ENCODE results near the gene CD99. TPM values are rescaled to one million over a fixed set of nuclear protein-coding genes. Genes with fewer than 3 reads are reported as not detected.

CD99 gene
- total RNA-seq, 1 experiment from 2014 or later, result 407 TPM

DNA sequence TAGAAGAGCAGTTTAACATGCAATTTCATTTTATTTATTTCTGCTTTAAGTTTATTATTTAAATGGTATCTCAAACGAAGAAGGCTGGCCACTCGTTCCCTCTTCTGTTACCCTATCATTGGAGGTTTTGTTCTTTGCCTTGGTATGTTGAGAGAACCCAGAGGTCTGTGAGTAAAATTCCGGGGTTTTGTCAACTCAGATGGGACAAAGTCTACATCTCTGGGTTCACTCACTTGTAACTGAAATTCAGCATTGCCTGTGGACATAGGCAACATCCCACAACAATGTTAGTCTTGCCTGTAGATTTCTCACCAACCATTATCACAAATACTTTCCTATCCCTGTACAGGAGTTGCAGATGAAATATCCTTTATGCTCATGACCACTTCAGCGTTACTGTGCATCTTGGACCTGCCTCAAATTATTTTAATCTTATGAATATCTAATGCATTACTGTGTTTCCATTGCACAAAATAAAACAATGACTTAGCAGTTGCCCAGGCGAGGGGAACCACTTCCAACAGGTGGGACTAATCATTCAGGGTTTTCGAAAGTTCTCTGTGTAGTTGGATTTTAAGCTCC is 33.5 kb upstream of the CD99 start:
- no peak overlapping the region for H3K27ac Mint-ChIP-seq (ENCODE audit: unreplicated experiment)
- Histone ChIP-seq H3K27me3 (replicated peaks; ENCODE audit: control insufficient read depth, insufficient read depth, low read length) (no peaks in the 10 kb centered on the region), H3K4me3 (ENCODE audit: low read depth, low read length) (no peak overlapping the region), H3K9me3 (no peaks in the 10 kb centered on the region), H3K36me3 (ENCODE audit: control insufficient read depth, insufficient read depth, low read length) (no peaks in the 10 kb centered on the region), H3K4me1 (peaks cover 43% of the 10 kb centered on the region)
- peaks cover 7% of the 10 kb centered on the region for H3K4me1 Mint-ChIP-seq (ENCODE audit: low read depth, unreplicated experiment)
- DNase-seq, result no peak
- intact Hi-C loops (cut with micrococcal nuclease; ENCODE audit: unreplicated experiment), result no loop called here
- no TSS peak for BruUV-seq (replicated peaks)
- ChIA-PET POLR2A (no interaction called here), CTCF (no interaction called here)
- TF ChIP-seq, protein P1, sequence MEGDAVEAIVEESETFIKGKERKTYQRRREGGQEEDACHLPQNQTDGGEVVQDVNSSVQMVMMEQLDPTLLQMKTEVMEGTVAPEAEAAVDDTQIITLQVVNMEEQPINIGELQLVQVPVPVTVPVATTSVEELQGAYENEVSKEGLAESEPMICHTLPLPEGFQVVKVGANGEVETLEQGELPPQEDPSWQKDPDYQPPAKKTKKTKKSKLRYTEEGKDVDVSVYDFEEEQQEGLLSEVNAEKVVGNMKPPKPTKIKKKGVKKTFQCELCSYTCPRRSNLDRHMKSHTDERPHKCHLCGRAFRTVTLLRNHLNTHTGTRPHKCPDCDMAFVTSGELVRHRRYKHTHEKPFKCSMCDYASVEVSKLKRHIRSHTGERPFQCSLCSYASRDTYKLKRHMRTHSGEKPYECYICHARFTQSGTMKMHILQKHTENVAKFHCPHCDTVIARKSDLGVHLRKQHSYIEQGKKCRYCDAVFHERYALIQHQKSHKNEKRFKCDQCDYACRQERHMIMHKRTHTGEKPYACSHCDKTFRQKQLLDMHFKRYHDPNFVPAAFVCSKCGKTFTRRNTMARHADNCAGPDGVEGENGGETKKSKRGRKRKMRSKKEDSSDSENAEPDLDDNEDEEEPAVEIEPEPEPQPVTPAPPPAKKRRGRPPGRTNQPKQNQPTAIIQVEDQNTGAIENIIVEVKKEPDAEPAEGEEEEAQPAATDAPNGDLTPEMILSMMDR (IDR thresholded peaks at IDR 0.05; ENCODE audit: insufficient read depth in 1 of 2, low read depth in 1 of 2, low read length in 1 of 2, severe bottlenecking in 1 of 2, unreplicated experiment in 1 of 2), result no peak
- H3K36me3 Mint-ChIP-seq (ENCODE audit: insufficient read depth, unreplicated experiment), result peaks cover 16% of the 10 kb centered on the region
- H3K27me3 Mint-ChIP-seq (ENCODE audit: insufficient read depth, unreplicated experiment), result no peaks in the 10 kb centered on the region
- H3K4me3 Mint-ChIP-seq (ENCODE audit: unreplicated experiment), result no peak overlapping the region
- H3K9me3 Mint-ChIP-seq (ENCODE audit: unreplicated experiment), result no peaks in the 10 kb centered on the region

DNA sequence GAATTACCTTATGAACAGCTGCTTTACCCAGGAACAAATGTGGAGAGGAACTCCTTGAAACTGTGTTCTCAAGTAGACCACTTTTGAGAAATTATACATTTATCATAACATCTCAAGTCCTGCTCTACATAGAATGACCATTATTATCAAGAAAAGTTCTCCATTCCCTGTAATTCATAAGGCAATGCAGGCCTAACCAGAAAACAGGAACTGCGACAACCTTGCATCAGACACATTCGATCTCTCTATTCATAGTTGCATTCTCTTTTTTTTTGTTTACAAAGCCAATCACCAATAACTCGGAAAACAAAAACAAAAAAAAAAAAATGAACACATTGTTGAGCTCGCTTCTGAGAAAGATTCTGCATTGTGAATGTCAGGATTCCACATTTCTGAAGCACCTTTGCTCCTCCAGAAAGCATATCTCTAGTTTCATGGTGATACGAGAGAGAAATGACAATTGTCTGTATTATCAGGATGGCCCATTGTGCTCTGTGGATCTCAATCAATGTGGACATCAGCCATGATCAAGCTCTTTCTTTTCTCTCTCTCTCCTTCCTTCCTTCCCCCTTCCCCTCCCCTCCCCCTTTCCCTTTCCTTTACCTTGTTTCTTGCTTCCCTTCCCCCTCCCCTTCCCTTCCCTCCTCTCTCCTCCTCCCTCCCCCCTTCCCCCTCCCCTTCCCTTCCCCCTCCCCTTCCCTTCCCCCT is 32.4 kb upstream of the CD99 start:
- H3K4me3 ChIP-seq (ENCODE audit: low read depth, low read length), result no peak overlapping the region
- no peaks in the 10 kb centered on the region for H3K27me3 Mint-ChIP-seq (ENCODE audit: insufficient read depth, unreplicated experiment)
- no peaks in the 10 kb centered on the region for H3K9me3 ChIP-seq
- intact Hi-C loops (cut with micrococcal nuclease; ENCODE audit: unreplicated experiment), result no loop called here
- ChIA-PET CTCF (no interaction called here), POLR2A (no interaction called here)
- H3K36me3 ChIP-seq (ENCODE audit: control insufficient read depth, insufficient read depth, low read length), result no peaks in the 10 kb centered on the region
- no peak overlapping the region for H3K4me3 Mint-ChIP-seq (ENCODE audit: unreplicated experiment)
- H3K9me3 Mint-ChIP-seq (ENCODE audit: unreplicated experiment), result no peaks in the 10 kb centered on the region
- BruUV-seq (replicated peaks), result no TSS peak
- H3K36me3 Mint-ChIP-seq (ENCODE audit: insufficient read depth, unreplicated experiment), result peaks cover 20% of the 10 kb centered on the region
- H3K4me1 ChIP-seq, result peaks cover 43% of the 10 kb centered on the region
- no peak overlapping the region for H3K27ac Mint-ChIP-seq (ENCODE audit: unreplicated experiment)
- peaks cover 7% of the 10 kb centered on the region for H3K4me1 Mint-ChIP-seq (ENCODE audit: low read depth, unreplicated experiment)
- DNase-seq, result no peak
- no peaks in the 10 kb centered on the region for H3K27me3 ChIP-seq (replicated peaks; ENCODE audit: control insufficient read depth, insufficient read depth, low read length)
- TF ChIP-seq, protein P1 (IDR thresholded peaks at IDR 0.05; ENCODE audit: insufficient read depth in 1 of 2, low read depth in 1 of 2, low read length in 1 of 2, severe bottlenecking in 1 of 2, unreplicated experiment in 1 of 2), result no peak

DNA sequence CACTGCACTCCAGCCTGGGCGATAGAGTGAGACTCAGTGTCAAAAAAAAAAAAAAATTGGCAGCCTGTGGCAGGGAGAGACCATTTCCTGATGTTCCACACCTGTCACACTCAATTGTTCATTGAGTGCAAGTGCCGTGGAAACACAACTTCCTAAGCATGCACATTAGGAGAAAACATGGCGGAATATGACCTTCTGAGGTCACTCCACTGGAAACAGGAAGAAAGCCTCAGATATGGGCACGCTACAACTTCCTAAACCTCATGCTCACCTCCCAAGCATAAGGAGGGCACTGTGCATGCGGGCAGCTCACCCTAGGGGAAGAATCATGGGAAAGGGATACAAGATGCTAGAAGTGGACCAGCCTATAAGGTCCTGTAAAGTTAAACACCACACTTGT is 28.5 kb upstream of the CD99 start:
- CTCF ChIA-PET, result no interaction called here
- no TSS peak for BruUV-seq (replicated peaks)
- H3K4me1 Mint-ChIP-seq (ENCODE audit: low read depth, unreplicated experiment), result peaks cover 18% of the 10 kb centered on the region

More for the DNA sequence above, 28.5 kb upstream of the CD99 start:
- TF ChIP-seq, protein P1 (IDR thresholded peaks at IDR 0.05; ENCODE audit: insufficient read depth in 1 of 2, low read depth in 1 of 2, low read length in 1 of 2, severe bottlenecking in 1 of 2, unreplicated experiment in 1 of 2), result no peak
- no peaks in the 10 kb centered on the region for H3K9me3 Mint-ChIP-seq (ENCODE audit: unreplicated experiment)
- H3K27me3 Mint-ChIP-seq (ENCODE audit: insufficient read depth, unreplicated experiment), result no peaks in the 10 kb centered on the region
- no peak overlapping the region for H3K4me3 Mint-ChIP-seq (ENCODE audit: unreplicated experiment)
- no peak for DNase-seq
- peaks cover 23% of the 10 kb centered on the region for H3K36me3 Mint-ChIP-seq (ENCODE audit: insufficient read depth, unreplicated experiment)
- no peaks in the 10 kb centered on the region for H3K9me3 ChIP-seq
- H3K36me3 ChIP-seq (ENCODE audit: control insufficient read depth, insufficient read depth, low read length), result no peaks in the 10 kb centered on the region
- no peaks in the 10 kb centered on the region for H3K27me3 ChIP-seq (replicated peaks; ENCODE audit: control insufficient read depth, insufficient read depth, low read length)
- peaks cover 39% of the 10 kb centered on the region for H3K4me1 ChIP-seq
- no peak overlapping the region for H3K27ac Mint-ChIP-seq (ENCODE audit: unreplicated experiment)
- no peak overlapping the region for H3K4me3 ChIP-seq (ENCODE audit: low read depth, low read length)
- intact Hi-C loops (cut with micrococcal nuclease; ENCODE audit: unreplicated experiment), result no loop called here
- POLR2A ChIA-PET, result no interaction called here
